HepG2 (cell line): ENCODE data around the gene SIX5. TPM values are rescaled to one million over a fixed set of nuclear protein-coding genes. Genes with fewer than 3 reads are reported as not detected.
A peak's percentile ranks its signal among the peaks of the same experiment; 100 is the strongest.

Source experiments
- ADNP ChIP-seq: sonication (generic); formaldehyde crosslinking; IDR thresholded peaks from 2 replicates; pipeline ENCODE4 v1.4.0; 2020; ENCODE audit warnings: missing genetic modification reagents
- ARID3A ChIP-seq: IDR thresholded peaks from 2 replicates; pipeline ENCODE4 v1.6.1; 2012; ENCODE audit warnings: low read depth, low read length, improper control_type of control experiment
- ASH2L ChIP-seq: fragments of 300-600, 200-600 bp; sonication (generic); IDR thresholded peaks from 2 replicates; pipeline ENCODE4 v1.7.0; 2017; ENCODE audit warnings: low read depth, mild to moderate bottlenecking, moderate library complexity, mixed read lengths, low read length; ENCODE audit not compliant: insufficient read length
- ATF7 ChIP-seq, 2 experiments: fragments of 450-650 bp in 1 of 2; sonication (generic) in 1 of 2; formaldehyde crosslinking in 1 of 2; IDR thresholded peaks; 2 replicates each; pipeline versions ENCODE4 v1.4.0 to v1.6.1; 2016 to 2020; ENCODE audit warnings: antibody characterized with exemption in 1 of 2, mild to moderate bottlenecking in 1 of 2, missing genetic modification reagents in 1 of 2
- ETV5 ChIP-seq: IDR thresholded peaks from 2 replicates; pipeline ENCODE4 v1.6.1; 2018; ENCODE audit warnings: missing biosample characterization, missing genetic modification reagents, inconsistent platforms, borderline replicate concordance
- HNRNPH1 ChIP-seq: fragments of 200-400 bp; formaldehyde crosslinking; optimal IDR thresholded peaks from 2 replicates; pipeline ENCODE3; 2017; ENCODE audit warnings: mild to moderate bottlenecking, low read depth, low read length
- IKZF1 ChIP-seq: fragments of 450-650 bp; IDR thresholded peaks from 2 replicates; pipeline ENCODE4 v1.7.1; 2016
- KDM1A ChIP-seq: IDR thresholded peaks from 2 replicates; pipeline ENCODE4 v1.6.1; 2016; ENCODE audit warnings: missing compliant biosample characterization
- KLF6 ChIP-seq: IDR thresholded peaks from 2 replicates; pipeline ENCODE4 v1.8.0; 2016; ENCODE audit warnings: missing biosample characterization, missing genetic modification reagents
- NR1H2 ChIP-seq: sonication (generic); formaldehyde crosslinking; IDR thresholded peaks from 2 replicates; pipeline ENCODE4 v1.8.1; 2022; ENCODE audit warnings: low read depth, missing genetic modification reagents, borderline replicate concordance
- PHF8 ChIP-seq: sonication (generic); formaldehyde crosslinking; IDR thresholded peaks from 2 replicates; pipeline ENCODE4 v1.5.0; 2020; ENCODE audit warnings: missing genetic modification reagents
- RAD21 ChIP-seq: fragments of 450-650 bp; formaldehyde crosslinking; IDR thresholded peaks from 2 replicates; pipeline ENCODE4 v1.5.0; 2020; ENCODE audit warnings: mild to moderate bottlenecking
- RFXANK ChIP-seq: IDR thresholded peaks from 2 replicates; pipeline ENCODE4 v1.6.1; 2016
- SIN3A ChIP-seq: IDR thresholded peaks from 2 replicates; pipeline ENCODE4 v1.6.1; 2011; ENCODE audit warnings: low read depth, mild to moderate bottlenecking, control low read depth, low read length, borderline replicate concordance
- SIX4 ChIP-seq: sonication (generic); formaldehyde crosslinking; IDR thresholded peaks from 2 replicates; pipeline ENCODE4 v1.4.0; 2020; ENCODE audit warnings: missing genetic modification reagents
- SOX5 ChIP-seq: IDR thresholded peaks from 2 replicates; pipeline ENCODE4 v1.6.1; 2016; ENCODE audit warnings: borderline replicate concordance
- SP5 ChIP-seq: IDR thresholded peaks from 2 replicates; pipeline ENCODE4 v1.6.1; 2016; ENCODE audit warnings: low read depth, borderline replicate concordance
- TCF12 ChIP-seq, 2 experiments: fragments of 450-650 bp in 1 of 2; sonication (generic) in 1 of 2; formaldehyde crosslinking in 1 of 2; IDR thresholded peaks; 2 replicates each; pipeline versions ENCODE4 v1.6.1 to v1.8.0; 2017 to 2022; ENCODE audit warnings: antibody characterized with exemption in 1 of 2, mild to moderate bottlenecking in 1 of 2, missing genetic modification reagents in 1 of 2, moderate library complexity in 1 of 2
- THAP8 ChIP-seq: sonication (generic); formaldehyde crosslinking; IDR thresholded peaks from 2 replicates; pipeline ENCODE4 v1.5.1; 2020; ENCODE audit warnings: missing genetic modification reagents, mild to moderate bottlenecking, borderline replicate concordance
- ZBTB7B ChIP-seq: sonication (generic); formaldehyde crosslinking; IDR thresholded peaks from 2 replicates; pipeline ENCODE4 v1.4.0; 2020; ENCODE audit warnings: missing genetic modification reagents
- ZFP36L1 ChIP-seq: sonication (generic); formaldehyde crosslinking; IDR thresholded peaks from 2 replicates; pipeline ENCODE4 v1.8.0; 2022; ENCODE audit warnings: mild to moderate bottlenecking, missing genetic modification reagents, moderate library complexity
- ZKSCAN1 ChIP-seq: fragments of 150-350 bp; IDR thresholded peaks from 2 replicates; pipeline ENCODE4 v1.6.1; 2014; ENCODE audit warnings: low read length
- ZNF224 ChIP-seq: sonication (generic); formaldehyde crosslinking; IDR thresholded peaks from 2 replicates; pipeline ENCODE4 v1.5.0; 2020; ENCODE audit warnings: mild to moderate bottlenecking, missing genetic modification reagents
- ZNF230 ChIP-seq: sonication (generic); formaldehyde crosslinking; IDR thresholded peaks from 2 replicates; pipeline ENCODE4 v1.4.0; 2020; ENCODE audit warnings: mild to moderate bottlenecking, missing genetic modification reagents
- ZNF460 ChIP-seq: sonication (generic); formaldehyde crosslinking; IDR thresholded peaks from 2 replicates; pipeline ENCODE4 v1.5.1; 2020; ENCODE audit warnings: missing genetic modification reagents, mild to moderate bottlenecking, borderline replicate concordance
- ZNF556 ChIP-seq: sonication (generic); formaldehyde crosslinking; IDR thresholded peaks from 2 replicates; pipeline ENCODE4 v1.4.0; 2020; ENCODE audit warnings: mild to moderate bottlenecking, missing genetic modification reagents, borderline replicate concordance
- ZNF747 ChIP-seq: sonication (generic); formaldehyde crosslinking; IDR thresholded peaks from 2 replicates; pipeline ENCODE4 v1.8.1; 2023; ENCODE audit warnings: missing genetic modification reagents, mild to moderate bottlenecking, borderline replicate concordance
- ZNF772 ChIP-seq: sonication (generic); formaldehyde crosslinking; IDR thresholded peaks from 2 replicates; pipeline ENCODE4 v1.5.0; 2020; ENCODE audit warnings: mild to moderate bottlenecking, missing genetic modification reagents
- polyA plus RNA-seq, 8 experiments: library from polyadenylated mRNA; depleted of rRNA in 3 of 8; stranded (reverse) in 7 of 8; unstranded in 1 of 8; fragments of >200 nt; fragmentation: Illumina TruSeq in 4 of 8; extraction: Trizol in 4 of 8; gene quantifications; 2 replicates each; pipeline versions ENCODE4 v1.2.1 to v1.2.3, GENCODE V29; 2011 to 2016; ENCODE audit warnings: low read depth in 4 of 8, missing spikeins in 1 of 8, mixed read lengths in 1 of 8; ENCODE audit not compliant: insufficient read depth in 1 of 8
- total RNA-seq, 5 experiments: library from RNA; depleted of rRNA; stranded (reverse); fragments of >200 nt; fragmentation: Illumina TruSeq; extraction: Trizol; gene quantifications; 2 replicates each; pipeline ENCODE4 v1.2.3, GENCODE V29; 2016; ENCODE audit warnings: low read depth in 1 of 5

Gene SIX5
- total and polyA plus RNA-seq, 2 of the 13 experiments (the other 11 are each of a cell fraction or from before 2014, with no cell fraction given), result 7.7 to 10.5 TPM

DNA sequence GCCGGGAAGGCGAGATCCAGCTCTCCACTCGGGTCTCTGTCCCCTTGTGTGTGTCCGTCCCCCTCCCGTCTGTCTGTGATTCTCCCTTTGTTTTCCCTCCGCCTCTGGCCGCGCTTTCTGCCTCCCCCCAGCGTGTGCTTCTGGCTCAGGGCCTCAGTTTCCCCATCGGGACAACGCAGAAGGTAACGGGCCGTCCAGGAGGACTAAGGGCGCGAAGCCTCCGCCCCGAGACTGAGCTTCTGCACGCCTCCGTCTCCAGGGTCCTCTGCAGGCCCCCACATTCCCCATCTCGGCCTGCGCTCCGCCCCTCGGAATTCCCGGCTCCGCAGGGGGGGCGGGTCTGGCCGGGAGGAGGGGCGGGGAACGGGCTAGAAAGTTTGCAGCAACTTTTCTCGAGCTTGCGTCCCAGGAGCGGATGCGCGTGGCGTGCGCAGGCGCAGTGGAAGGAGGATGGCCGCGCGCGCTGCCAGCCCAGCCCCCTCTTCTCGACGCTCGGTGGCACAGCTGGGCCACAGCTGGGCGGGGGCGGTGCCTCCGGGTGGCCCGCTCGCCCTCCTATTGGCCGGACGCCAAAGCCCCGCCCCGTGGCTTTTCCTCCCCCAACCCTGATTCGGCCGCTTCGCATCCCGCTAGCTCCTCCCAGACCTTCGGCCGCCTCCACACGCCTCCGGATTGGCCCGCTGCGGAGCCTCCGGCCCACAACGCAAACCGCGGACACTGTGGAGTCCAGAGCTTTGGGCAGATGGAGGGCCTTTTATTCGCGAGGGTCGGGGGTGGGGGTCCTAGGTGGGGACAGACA is at the start of gene SIX5 (continued):
- 0 out of 2 replicates have a peak, but pooled peaks have one; percentile 62 for TF ChIP-seq KLF6 (CRISPR knock-in tag)
- no peak; the same call in 1 of the 2 replicates for TF ChIP-seq ZNF460 (CRISPR knock-in tag)
- no peak for TF ChIP-seq ARID3A
- TF ChIP-seq KDM1A (CRISPR knock-in tag), result no peak
- peak; percentile 72 for TF ChIP-seq PHF8 (CRISPR knock-in tag)
- TF ChIP-seq NR1H2, result no peak
- TF ChIP-seq RFXANK (CRISPR knock-in tag), result 0 out of 2 replicates have a peak, but pooled peaks have one; percentile 60
- TF ChIP-seq SOX5 (CRISPR knock-in tag), result peak; percentile 48; the same call in 1 of the 2 replicates
- TF ChIP-seq ZKSCAN1, result no peak
- no peak for TF ChIP-seq SIX4 (CRISPR knock-in tag)
- TF ChIP-seq ZNF230 (CRISPR knock-in tag), result no peak
- no peak for TF ChIP-seq ZNF224 (CRISPR knock-in tag)
- TF ChIP-seq ZNF772 (CRISPR knock-in tag), result peak; percentile 80; the same call in 1 of the 2 replicates
- TF ChIP-seq THAP8 (CRISPR knock-in tag), result no peak; the same call in 1 of the 2 replicates
- peak; percentile 71; the same call in 1 of the 2 replicates for TF ChIP-seq ZBTB7B (CRISPR knock-in tag)
- TF ChIP-seq ZNF556 (CRISPR knock-in tag), result no peak
- TF ChIP-seq RAD21 (CRISPR knock-in tag), result peak; percentile 6; the same call in 1 of the 2 replicates
- peak; percentile 98 for TF ChIP-seq SP5 (CRISPR knock-in tag)
- TF ChIP-seq ADNP (CRISPR knock-in tag), result no peak
- TF ChIP-seq IKZF1, result no peak
- no peak for TF ChIP-seq ZFP36L1
- TF ChIP-seq ASH2L, result peak; percentile 44
- TF ChIP-seq SIN3A, result peak; percentile 72; the same call in 1 of the 2 replicates
- TF ChIP-seq TCF12 (IDR thresholded peaks at IDR 0.05), result no peak
- TF ChIP-seq TCF12 (CRISPR knock-in tag; IDR thresholded peaks at IDR 0.05), result peak; percentile 46; the same call in 1 of the 2 replicates
- no peak for TF ChIP-seq HNRNPH1
- no peak for TF ChIP-seq ATF7 (IDR thresholded peaks at IDR 0.05)
- TF ChIP-seq ATF7 (CRISPR knock-in tag; IDR thresholded peaks at IDR 0.05), result no peak; the same call in 1 of the 2 replicates
- peak; percentile 79; the same call in 1 of the 2 replicates for TF ChIP-seq ZNF747 (CRISPR knock-in tag)
- TF ChIP-seq ETV5 (CRISPR knock-in tag), result peak; percentile 35; the same call in 1 of the 2 replicates
